ENCODE measurements around the gene SMARCD1.

The SMARCD1 gene

DNA sequence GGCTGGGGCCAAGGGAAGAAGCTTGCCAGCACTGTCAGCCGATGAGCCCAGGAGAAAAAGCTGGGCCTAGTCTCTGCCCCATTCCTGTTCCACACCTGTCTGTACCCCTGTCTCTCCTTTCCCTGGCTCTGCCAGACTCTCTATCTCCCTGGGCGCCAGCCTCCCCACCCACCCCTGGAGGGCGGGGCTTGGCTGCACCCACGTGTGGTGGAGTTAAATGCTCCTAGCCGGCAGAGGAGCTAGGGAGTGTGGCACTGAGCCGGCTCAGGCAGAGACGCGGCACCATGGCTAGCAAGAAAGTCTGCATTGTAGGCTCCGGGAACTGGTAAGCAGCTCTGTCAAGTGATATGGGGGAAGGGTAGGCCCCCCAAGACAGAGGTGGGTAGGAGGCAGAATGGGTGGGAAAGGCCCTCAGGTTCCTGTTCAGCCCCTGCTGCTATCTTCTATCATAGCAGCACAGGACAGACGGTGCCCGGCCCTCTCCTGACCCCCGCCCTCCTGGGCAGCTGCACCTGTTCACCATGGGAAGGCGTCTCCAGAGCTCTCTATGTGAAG is 18.7 kb downstream of the SMARCD1 start, which contains the start of gene GPD1:
Gene GPD1, plus strand, starts transcription at position 242 of the 555 bp plus-strand sequence. Its CDS starts 43 bp downstream, at position 285.
- DNase-seq (ENCODE audit: low read depth) = no peak
- TF ChIP-seq, protein P1, sequence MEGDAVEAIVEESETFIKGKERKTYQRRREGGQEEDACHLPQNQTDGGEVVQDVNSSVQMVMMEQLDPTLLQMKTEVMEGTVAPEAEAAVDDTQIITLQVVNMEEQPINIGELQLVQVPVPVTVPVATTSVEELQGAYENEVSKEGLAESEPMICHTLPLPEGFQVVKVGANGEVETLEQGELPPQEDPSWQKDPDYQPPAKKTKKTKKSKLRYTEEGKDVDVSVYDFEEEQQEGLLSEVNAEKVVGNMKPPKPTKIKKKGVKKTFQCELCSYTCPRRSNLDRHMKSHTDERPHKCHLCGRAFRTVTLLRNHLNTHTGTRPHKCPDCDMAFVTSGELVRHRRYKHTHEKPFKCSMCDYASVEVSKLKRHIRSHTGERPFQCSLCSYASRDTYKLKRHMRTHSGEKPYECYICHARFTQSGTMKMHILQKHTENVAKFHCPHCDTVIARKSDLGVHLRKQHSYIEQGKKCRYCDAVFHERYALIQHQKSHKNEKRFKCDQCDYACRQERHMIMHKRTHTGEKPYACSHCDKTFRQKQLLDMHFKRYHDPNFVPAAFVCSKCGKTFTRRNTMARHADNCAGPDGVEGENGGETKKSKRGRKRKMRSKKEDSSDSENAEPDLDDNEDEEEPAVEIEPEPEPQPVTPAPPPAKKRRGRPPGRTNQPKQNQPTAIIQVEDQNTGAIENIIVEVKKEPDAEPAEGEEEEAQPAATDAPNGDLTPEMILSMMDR (IDR thresholded peaks at IDR 0.05; ENCODE audit: control insufficient read depth, extremely low read depth, insufficient read depth) = no peak
- H3K4me3 ChIP-seq (ENCODE audit: low read depth, low read length) = no peak within 1 kb of the TSS

DNA sequence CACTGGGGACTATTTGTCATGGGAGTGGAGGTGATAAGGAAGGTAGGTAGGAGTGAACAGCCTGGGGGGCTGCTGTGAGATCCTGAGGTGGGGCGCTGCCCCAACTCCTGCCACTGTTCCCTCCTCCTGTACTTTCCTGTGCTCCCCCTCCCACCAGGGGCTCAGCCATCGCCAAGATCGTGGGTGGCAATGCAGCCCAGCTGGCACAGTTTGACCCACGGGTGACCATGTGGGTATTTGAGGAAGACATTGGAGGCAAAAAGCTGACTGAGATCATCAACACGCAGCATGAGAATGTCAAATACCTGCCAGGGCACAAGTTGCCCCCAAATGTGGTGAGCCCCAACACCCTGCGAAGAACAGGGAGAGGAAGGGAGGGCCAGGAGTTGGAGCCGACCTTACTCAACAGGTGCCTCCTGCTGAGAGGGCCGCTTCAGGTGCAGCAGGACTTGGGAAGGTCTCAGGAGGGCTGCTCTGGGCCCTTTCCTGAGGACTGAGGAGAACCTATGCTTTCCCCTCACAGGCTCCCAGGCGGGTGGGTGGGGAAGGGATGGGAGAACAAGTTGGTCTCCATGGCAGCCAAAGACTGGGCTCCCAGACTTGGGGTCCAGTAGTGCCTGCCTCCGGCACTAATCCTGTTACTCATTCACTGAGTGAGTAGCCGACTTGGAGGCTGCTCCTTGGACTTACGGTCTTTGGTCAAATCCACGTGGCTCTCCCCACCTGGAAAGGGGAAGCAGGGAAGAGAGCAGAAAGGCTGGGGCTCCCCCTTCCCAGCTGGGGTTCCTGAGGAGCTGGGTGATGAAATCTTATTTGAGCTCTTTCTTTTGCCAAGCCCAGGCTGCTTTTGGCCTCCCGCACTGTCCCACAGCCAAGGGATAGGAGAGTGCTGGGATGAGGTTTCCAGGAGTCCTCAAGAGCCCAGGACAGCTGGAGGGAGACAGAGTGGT is 19.6 kb downstream of the SMARCD1 start:
- TF ChIP-seq, protein P1 (IDR thresholded peaks at IDR 0.05; ENCODE audit: control insufficient read depth, extremely low read depth, insufficient read depth) = no peak
- DNase-seq (ENCODE audit: low read depth) = no peak
- no peak overlapping the region for H3K4me3 ChIP-seq (ENCODE audit: low read depth, low read length)

DNA sequence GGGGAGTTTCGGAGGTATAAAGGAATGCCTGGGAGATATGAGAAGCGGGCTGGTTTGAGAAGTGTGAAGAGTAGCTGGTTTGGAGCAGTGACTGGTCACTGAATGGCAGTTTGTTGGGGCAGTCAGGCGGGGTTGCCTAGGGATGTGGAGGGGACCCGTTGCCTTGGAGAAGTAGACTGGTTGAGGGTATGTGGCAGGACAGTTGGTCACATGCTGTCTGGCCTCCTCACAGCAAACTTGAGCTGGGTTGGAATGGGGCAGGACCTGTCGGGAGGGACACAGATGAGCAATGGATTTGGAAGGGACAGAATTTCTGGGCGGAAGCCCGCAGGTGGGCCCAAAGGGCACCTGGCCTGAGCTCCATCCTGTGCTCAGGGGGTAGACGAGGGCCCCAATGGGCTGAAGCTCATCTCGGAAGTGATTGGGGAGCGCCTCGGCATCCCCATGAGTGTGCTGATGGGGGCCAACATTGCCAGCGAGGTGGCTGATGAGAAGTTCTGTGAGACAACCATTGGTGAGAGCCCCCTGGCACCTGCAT is 20.8 kb downstream of the SMARCD1 start:
- no peak overlapping the region for H3K4me3 ChIP-seq (ENCODE audit: low read depth, low read length)
- no peak for DNase-seq (ENCODE audit: low read depth)
- TF ChIP-seq, protein P1 (IDR thresholded peaks at IDR 0.05; ENCODE audit: control insufficient read depth, extremely low read depth, insufficient read depth) = no peak

DNA sequence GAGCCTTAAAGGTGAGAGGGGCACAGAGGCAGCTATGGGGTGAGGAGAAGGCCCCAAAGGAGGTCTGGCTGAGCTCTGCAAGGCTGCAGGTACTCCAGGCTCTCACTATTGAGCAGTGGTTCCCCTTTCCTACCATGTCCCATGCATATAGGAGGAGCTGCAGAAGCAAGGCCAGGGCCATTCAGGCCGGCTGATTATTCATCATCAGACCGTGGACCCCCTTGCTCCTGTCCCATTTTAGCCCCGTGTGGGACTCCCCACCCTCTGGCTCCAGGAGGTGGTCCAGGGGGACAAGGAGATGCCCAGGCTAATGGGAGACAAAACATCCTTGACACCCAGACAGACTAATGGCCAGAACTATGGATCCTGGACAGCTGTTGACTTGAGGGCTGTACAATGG is 21.8 kb downstream of the SMARCD1 start:
- DNase-seq (ENCODE audit: low read depth) = no peak
- H3K4me3 ChIP-seq (ENCODE audit: low read depth, low read length) = no peak overlapping the region
- TF ChIP-seq, protein P1 (IDR thresholded peaks at IDR 0.05; ENCODE audit: control insufficient read depth, extremely low read depth, insufficient read depth) = no peak

DNA sequence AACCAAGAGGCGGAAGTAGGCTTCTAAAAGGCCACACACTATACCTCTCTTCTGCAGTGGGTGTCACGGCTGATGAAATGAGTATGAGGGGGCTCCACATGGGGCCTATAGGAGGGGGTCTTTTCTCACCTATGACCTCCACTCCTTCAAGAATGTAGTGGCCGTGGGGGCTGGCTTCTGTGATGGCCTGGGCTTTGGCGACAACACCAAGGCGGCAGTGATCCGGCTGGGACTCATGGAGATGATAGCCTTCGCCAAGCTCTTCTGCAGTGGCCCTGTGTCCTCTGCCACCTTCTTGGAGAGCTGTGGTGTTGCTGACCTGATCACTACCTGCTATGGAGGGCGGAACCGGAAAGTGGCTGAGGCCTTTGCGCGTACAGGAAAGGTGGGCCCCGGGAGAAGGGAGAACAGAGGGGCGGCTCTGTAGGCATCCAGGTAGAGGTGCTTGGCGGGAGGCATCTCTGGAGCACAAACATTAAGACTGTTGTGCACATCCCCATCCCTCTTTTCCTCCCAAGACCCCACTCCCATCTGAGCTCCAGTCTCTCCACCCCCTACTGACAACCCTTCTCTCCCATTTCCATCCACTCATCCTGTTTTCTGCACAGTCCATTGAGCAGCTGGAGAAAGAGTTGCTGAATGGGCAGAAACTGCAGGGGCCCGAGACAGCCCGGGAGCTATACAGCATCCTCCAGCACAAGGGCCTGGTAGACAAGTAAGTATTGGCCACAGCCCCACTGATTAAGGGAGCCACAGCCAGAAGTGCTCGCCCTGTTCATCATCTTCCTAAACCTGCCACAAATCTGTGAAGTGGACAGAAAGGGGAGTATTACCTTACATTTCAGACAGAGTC is 22.5 kb downstream of the SMARCD1 start:
- TF ChIP-seq, protein P1 (IDR thresholded peaks at IDR 0.05; ENCODE audit: control insufficient read depth, extremely low read depth, insufficient read depth) = no peak
- DNase-seq (ENCODE audit: low read depth) = no peak
- H3K4me3 ChIP-seq (ENCODE audit: low read depth, low read length) = no peak overlapping the region

DNA sequence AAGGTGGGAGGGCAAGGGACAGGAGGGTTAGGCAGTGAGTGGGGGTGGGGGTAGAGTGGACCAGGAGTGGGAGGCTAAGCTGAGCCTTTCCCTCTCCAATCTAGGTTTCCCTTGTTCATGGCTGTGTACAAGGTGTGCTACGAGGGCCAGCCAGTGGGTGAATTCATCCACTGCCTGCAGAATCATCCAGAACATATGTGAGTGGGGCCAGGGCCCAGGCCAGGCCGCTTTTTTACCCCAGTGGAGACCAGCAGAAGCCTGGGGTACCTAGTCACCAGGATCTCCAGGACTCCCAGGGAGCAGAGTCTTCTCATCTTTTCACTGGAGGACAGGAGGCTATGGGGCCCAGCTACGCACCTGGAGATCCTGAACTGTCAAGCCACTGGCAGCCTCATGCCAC is 24.2 kb downstream of the SMARCD1 start:
- H3K4me3 ChIP-seq (ENCODE audit: low read depth, low read length) = no peak overlapping the region
- no peak for DNase-seq (ENCODE audit: low read depth)
- TF ChIP-seq, protein P1 (IDR thresholded peaks at IDR 0.05; ENCODE audit: control insufficient read depth, extremely low read depth, insufficient read depth) = no peak
